SK-N-SH treated with all-trans-retinoic acid at 6 μM for 48 hours (cell line): Measurements from ENCODE around the gene EXD3.

ENCODE experiments used
- ATAC-seq: fragments of 200-7000 bp; cut with Tn5 transposase; 3 replicates; pipeline ENCODE4 v1.9.1; 2020; ENCODE audit warnings: mild to moderate bottlenecking, moderate library complexity
- ARNTL ChIP-seq: fragments of 450-650 bp; formaldehyde crosslinking; IDR thresholded peaks from 2 replicates; pipeline ENCODE4 v1.5.0; 2020; ENCODE audit warnings: low read depth, mild to moderate bottlenecking, moderate library complexity, borderline replicate concordance
- BACH2 ChIP-seq: fragments of 250-450 bp; sonication (Bioruptor Pico); IDR thresholded peaks from 2 replicates; pipeline ENCODE4 v1.9.0; 2021; ENCODE audit warnings: mild to moderate bottlenecking, borderline replicate concordance
- CSDC2 ChIP-seq: fragments of 250-450 bp; sonication (Bioruptor Pico); IDR thresholded peaks from 2 replicates; pipeline ENCODE4 v1.5.0; 2020; ENCODE audit warnings: mild to moderate bottlenecking, moderate library complexity
- CSRNP3 ChIP-seq: fragments of 250-450 bp; sonication (Bioruptor Pico); IDR thresholded peaks from 2 replicates; pipeline ENCODE4 v1.5.1; 2021; ENCODE audit warnings: mild to moderate bottlenecking, moderate library complexity
- ESRRG ChIP-seq: fragments of 250-450 bp; sonication (Bioruptor Pico); IDR thresholded peaks from 2 replicates; pipeline ENCODE4 v1.6.1; 2021; ENCODE audit warnings: mild to moderate bottlenecking
- GLIS3 ChIP-seq: fragments of 250-450 bp; sonication (Bioruptor Pico); IDR thresholded peaks from 2 replicates; pipeline ENCODE4 v1.5.0; 2020; ENCODE audit warnings: mild to moderate bottlenecking, moderate library complexity
- ISL1 ChIP-seq: fragments of 250-450 bp; sonication (Bioruptor Pico); IDR thresholded peaks from 2 replicates; pipeline ENCODE4 v2.1.2; 2022; ENCODE audit warnings: mild to moderate bottlenecking, moderate library complexity
- OSR1 ChIP-seq: fragments of 250-450 bp; sonication (Bioruptor Pico); IDR thresholded peaks from 2 replicates; pipeline ENCODE4 v1.8.0; 2022; ENCODE audit warnings: moderate library complexity, mild to moderate bottlenecking, inconsistent platforms
- POU6F1 ChIP-seq: fragments of 250-450 bp; sonication (Bioruptor Pico); IDR thresholded peaks from 2 replicates; pipeline ENCODE4 v1.8.0; 2021; ENCODE audit warnings: low read depth, mild to moderate bottlenecking, moderate library complexity, borderline replicate concordance
- PPARA ChIP-seq: fragments of 250-450 bp; sonication (Bioruptor Pico); IDR thresholded peaks from 2 replicates; pipeline ENCODE4 v1.5.0; 2020; ENCODE audit warnings: mild to moderate bottlenecking, borderline replicate concordance
- RARB ChIP-seq: fragments of 250-450 bp; sonication (Bioruptor Pico); IDR thresholded peaks from 2 replicates; pipeline ENCODE4 v1.8.0; 2021; ENCODE audit warnings: mild to moderate bottlenecking, moderate library complexity
- SNAI2 ChIP-seq: fragments of 250-450 bp; sonication (Bioruptor Pico); IDR thresholded peaks from 2 replicates; pipeline ENCODE4 v1.5.0; 2020; ENCODE audit warnings: mild to moderate bottlenecking, moderate library complexity
- TCF4 ChIP-seq: fragments of 250-450 bp; sonication (Bioruptor Pico); IDR thresholded peaks from 2 replicates; pipeline ENCODE4 v1.8.0; 2021; ENCODE audit warnings: mild to moderate bottlenecking, moderate library complexity, borderline replicate concordance
- TOX ChIP-seq: fragments of 250-450 bp; sonication (Bioruptor Pico); IDR thresholded peaks from 2 replicates; pipeline ENCODE4 v1.8.0; 2021; ENCODE audit warnings: mild to moderate bottlenecking, moderate library complexity, borderline replicate concordance
- TSHZ2 ChIP-seq: fragments of 250-450 bp; sonication (Bioruptor Pico); IDR thresholded peaks from 2 replicates; pipeline ENCODE4 v1.5.0; 2020; ENCODE audit warnings: mild to moderate bottlenecking, moderate library complexity
- ZC3H10 ChIP-seq: fragments of 250-450 bp; sonication (Bioruptor Pico); IDR thresholded peaks from 2 replicates; pipeline ENCODE4 v1.5.1; 2021; ENCODE audit warnings: mild to moderate bottlenecking, moderate library complexity
- ZFP3 ChIP-seq: fragments of 250-450 bp; sonication (Bioruptor Pico); IDR thresholded peaks from 2 replicates; pipeline ENCODE4 v1.5.0; 2020; ENCODE audit warnings: mild to moderate bottlenecking, moderate library complexity
- ZNF565 ChIP-seq: fragments of 450-650 bp; formaldehyde crosslinking; conservative IDR thresholded peaks from 2 replicates; pipeline ENCODE4 v1.5.0; 2020; ENCODE audit warnings: low read depth, mild to moderate bottlenecking, moderate library complexity
- ZNF70 ChIP-seq: fragments of 450-650 bp; formaldehyde crosslinking; IDR thresholded peaks from 2 replicates; pipeline ENCODE4 v1.5.0; 2020; ENCODE audit warnings: mild to moderate bottlenecking, moderate library complexity
- ZNF8 ChIP-seq: fragments of 450-650 bp; formaldehyde crosslinking; IDR thresholded peaks from 2 replicates; pipeline ENCODE4 v1.5.0; 2020; ENCODE audit warnings: mild to moderate bottlenecking, moderate library complexity

EXD3 gene

GRCh38 chr9:137393176-137394150 is 29.5 kb downstream of the EXD3 start:
- ATAC-seq, result no peak
- no peak for TF ChIP-seq CSDC2 (CRISPR knock-in tag)
- no peak for TF ChIP-seq ZNF8 (CRISPR knock-in tag)
- no peak for TF ChIP-seq RARB (CRISPR knock-in tag)
- TF ChIP-seq ARNTL, result no peak
- no peak for TF ChIP-seq POU6F1 (CRISPR knock-in tag)
- no peak for TF ChIP-seq CSRNP3
- no peak for TF ChIP-seq ZFP3 (CRISPR knock-in tag)
- no peak for TF ChIP-seq TCF4 (CRISPR knock-in tag)
- no peak for TF ChIP-seq ESRRG (CRISPR knock-in tag)
- no peak for TF ChIP-seq TSHZ2
- no peak for TF ChIP-seq ZNF70 (CRISPR knock-in tag)
- TF ChIP-seq SNAI2 (CRISPR knock-in tag), result no peak
- no peak for TF ChIP-seq ISL1 (CRISPR knock-in tag)
- no peak for TF ChIP-seq TOX
- no peak for TF ChIP-seq ZNF565 (CRISPR knock-in tag)
- no peak for TF ChIP-seq OSR1
- TF ChIP-seq, all 23 proteins: peak for 0

GRCh38 chr9:137392232-137393007 is 30.5 kb downstream of the EXD3 start:
- ATAC-seq, result no peak
- no peak for TF ChIP-seq ZC3H10 (CRISPR knock-in tag)
- no peak for TF ChIP-seq TCF4 (CRISPR knock-in tag)
- no peak for TF ChIP-seq SNAI2 (CRISPR knock-in tag)
- no peak for TF ChIP-seq PPARA (CRISPR knock-in tag)
- TF ChIP-seq ZNF8 (CRISPR knock-in tag), result no peak
- TF ChIP-seq GLIS3 (CRISPR knock-in tag), result no peak
- TF ChIP-seq CSDC2 (CRISPR knock-in tag), result no peak
- TF ChIP-seq RARB (CRISPR knock-in tag), result no peak
- no peak for TF ChIP-seq POU6F1 (CRISPR knock-in tag)
- no peak for TF ChIP-seq ARNTL
- TF ChIP-seq CSRNP3, result no peak
- no peak for TF ChIP-seq BACH2 (CRISPR knock-in tag)
- no peak for TF ChIP-seq OSR1
- TF ChIP-seq TOX, result no peak
